ENCODE results near the gene SORT1. TPM values are rescaled to one million over a fixed set of nuclear protein-coding genes. Genes with fewer than 3 reads are reported as not detected.
"Not testable (repeated sequence)": the region's sequence is repeated elsewhere in the genome, so short reads cannot be mapped to it uniquely, and the experiment has no call there.

The SORT1 gene
- total and polyA plus RNA-seq, 2 experiments from 2014 or later = 25.0 to 27.6 TPM

DNA sequence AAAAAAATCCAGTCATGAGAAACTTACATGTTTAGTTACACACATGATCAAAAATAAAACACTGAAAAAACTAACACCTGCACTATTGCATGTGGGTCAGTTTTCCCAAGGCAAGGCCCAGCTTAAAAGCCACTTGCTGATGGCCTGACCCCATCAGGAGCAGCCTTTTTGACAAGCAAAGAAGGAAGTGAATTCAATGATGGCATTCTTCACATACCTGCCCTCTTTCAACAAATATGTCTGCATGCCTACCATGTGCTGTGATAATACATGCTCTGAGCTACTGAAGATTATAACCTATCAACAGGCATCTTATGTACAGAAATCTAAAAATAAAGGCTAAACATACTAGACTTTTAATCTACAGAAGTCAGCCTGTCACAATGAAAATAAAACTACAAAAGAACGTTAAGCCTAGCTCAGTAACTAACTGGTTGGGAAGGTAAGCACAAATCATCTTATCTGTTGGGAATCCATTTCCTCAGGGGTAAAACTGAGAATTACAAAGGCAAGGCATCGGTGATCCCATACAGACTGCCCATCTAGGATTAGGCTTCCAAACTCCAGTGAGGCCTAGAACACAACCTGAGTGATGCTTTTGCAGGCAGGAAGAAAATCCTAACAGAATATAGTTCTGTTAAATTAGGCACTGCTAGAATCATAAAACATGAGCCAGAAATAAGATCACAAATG lies 14.5 kb downstream of the SORT1 start:
- TF ChIP-seq, protein P1, sequence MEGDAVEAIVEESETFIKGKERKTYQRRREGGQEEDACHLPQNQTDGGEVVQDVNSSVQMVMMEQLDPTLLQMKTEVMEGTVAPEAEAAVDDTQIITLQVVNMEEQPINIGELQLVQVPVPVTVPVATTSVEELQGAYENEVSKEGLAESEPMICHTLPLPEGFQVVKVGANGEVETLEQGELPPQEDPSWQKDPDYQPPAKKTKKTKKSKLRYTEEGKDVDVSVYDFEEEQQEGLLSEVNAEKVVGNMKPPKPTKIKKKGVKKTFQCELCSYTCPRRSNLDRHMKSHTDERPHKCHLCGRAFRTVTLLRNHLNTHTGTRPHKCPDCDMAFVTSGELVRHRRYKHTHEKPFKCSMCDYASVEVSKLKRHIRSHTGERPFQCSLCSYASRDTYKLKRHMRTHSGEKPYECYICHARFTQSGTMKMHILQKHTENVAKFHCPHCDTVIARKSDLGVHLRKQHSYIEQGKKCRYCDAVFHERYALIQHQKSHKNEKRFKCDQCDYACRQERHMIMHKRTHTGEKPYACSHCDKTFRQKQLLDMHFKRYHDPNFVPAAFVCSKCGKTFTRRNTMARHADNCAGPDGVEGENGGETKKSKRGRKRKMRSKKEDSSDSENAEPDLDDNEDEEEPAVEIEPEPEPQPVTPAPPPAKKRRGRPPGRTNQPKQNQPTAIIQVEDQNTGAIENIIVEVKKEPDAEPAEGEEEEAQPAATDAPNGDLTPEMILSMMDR (IDR thresholded peaks at IDR 0.05; ENCODE audit: low read depth, low read length) = no peak
- Histone ChIP-seq H3K36me3 (no peaks in the 10 kb centered on the region), H3K4me1 (ENCODE audit: low read depth) (peaks cover 5% of the 10 kb centered on the region), H3K27me3 (no peaks in the 10 kb centered on the region), H3K27ac (peak overlapping the region; percentile 83), H3K4me3 (no peak overlapping the region), H3K9me3 (ENCODE audit: low read depth) (no peaks in the 10 kb centered on the region)
- peak in 1 of 2 donors; percentile 53 for DNase-seq (ENCODE audit: low read depth in 1 of 2, low spot score in 1 of 2)

DNA sequence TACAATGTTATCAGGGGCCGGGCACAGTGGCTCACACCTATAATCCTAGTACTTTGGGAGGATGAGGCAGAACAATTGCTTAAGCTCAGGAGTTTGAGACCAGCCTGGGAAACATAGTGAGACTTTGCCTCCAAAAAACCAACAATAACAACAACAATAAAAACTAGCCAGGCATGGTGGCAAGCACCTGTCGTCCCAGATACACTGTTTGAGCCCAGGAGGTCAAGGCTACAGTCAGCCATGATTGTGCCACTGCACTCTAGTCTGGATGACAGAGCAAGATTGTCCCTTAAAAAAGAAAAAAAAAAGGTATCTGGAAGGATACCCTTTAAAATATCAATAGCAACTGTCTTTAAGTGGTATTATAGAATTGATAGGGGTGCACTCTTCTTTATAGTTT lies 16.1 kb downstream of the SORT1 start:
- no peak for DNase-seq (ENCODE audit: low read depth in 1 of 2, low spot score in 1 of 2)
- H3K9me3 ChIP-seq (ENCODE audit: low read depth) = no peaks in the 10 kb centered on the region
- H3K27me3 ChIP-seq = no peaks in the 10 kb centered on the region
- no peaks in the 10 kb centered on the region for H3K36me3 ChIP-seq
- H3K4me1 ChIP-seq (ENCODE audit: low read depth) = peaks cover 5% of the 10 kb centered on the region
- TF ChIP-seq, protein P1 (IDR thresholded peaks at IDR 0.05; ENCODE audit: low read depth, low read length) = no peak
- H3K4me3 ChIP-seq = no peak overlapping the region
- no peak overlapping the region for H3K27ac ChIP-seq

DNA sequence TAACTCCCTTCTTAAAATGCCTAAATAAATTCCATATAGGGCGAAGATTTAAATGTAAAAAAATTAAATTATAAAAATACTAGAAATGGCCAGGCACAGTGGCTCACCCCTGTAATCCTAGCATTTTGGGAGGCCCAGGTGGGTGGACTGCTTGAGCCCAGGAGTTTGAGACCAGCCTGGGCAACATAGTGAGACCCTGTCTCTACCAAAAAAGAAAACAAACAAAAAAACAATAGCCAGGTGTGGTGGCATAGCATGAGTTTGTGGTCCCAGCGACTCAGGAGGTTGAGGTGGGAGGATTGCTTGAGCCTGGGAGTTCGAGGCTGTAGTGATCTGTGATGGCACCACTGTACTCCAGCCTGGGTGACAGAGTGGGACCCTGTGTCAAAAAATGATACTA lies 17.8 kb downstream of the SORT1 start:
- Histone ChIP-seq H3K27me3 (no peaks in the 10 kb centered on the region), H3K4me3 (no peak overlapping the region), H3K9me3 (ENCODE audit: low read depth) (no peaks in the 10 kb centered on the region), H3K4me1 (ENCODE audit: low read depth) (peaks cover 5% of the 10 kb centered on the region), H3K27ac (no peak overlapping the region), H3K36me3 (no peaks in the 10 kb centered on the region)
- DNase-seq (ENCODE audit: low read depth in 1 of 2, low spot score in 1 of 2) = no peak
- TF ChIP-seq, protein P1 (IDR thresholded peaks at IDR 0.05; ENCODE audit: low read depth, low read length) = no peak

- no peaks in the 10 kb centered on the region for H3K27me3 ChIP-seq
- TF ChIP-seq, protein P1 (IDR thresholded peaks at IDR 0.05; ENCODE audit: low read depth, low read length) = no peak
Measured at GRCh38 chr1:109379422-109379821, 18.3 kb downstream of the SORT1 start.

DNA sequence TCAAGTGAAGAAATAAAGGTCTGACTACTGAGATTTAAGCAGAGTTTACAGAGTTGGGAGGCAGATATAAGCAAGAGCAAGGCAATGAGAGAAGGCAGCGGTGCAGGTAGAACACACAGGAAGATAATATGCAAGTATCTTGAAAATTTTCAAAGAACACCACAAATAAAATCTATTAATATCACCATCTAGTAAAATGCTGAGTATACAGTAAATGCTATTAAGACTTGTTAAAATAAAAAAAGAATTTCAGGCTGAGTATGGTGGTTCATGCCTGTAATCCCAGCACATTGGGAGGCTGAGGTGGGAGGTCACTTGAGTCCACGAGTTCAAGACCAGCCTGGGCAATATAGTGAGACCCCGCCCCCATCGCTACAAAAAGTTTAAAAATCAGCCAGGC lies 20.0 kb downstream of the SORT1 start:
- H3K4me3 ChIP-seq = no peak overlapping the region
- no peak overlapping the region for H3K27ac ChIP-seq
- peaks cover 1% of the 10 kb centered on the region for H3K4me1 ChIP-seq (ENCODE audit: low read depth)
- H3K36me3 ChIP-seq = no peaks in the 10 kb centered on the region
- TF ChIP-seq, protein P1 (IDR thresholded peaks at IDR 0.05; ENCODE audit: low read depth, low read length) = no peak
- no peak for DNase-seq (ENCODE audit: low read depth in 1 of 2, low spot score in 1 of 2)
- H3K27me3 ChIP-seq = no peaks in the 10 kb centered on the region
- no peaks in the 10 kb centered on the region for H3K9me3 ChIP-seq (ENCODE audit: low read depth)

More at GRCh38 chr1:109379422-109379821, 18.3 kb downstream of the SORT1 start:
- H3K9me3 ChIP-seq (ENCODE audit: low read depth) = no peaks in the 10 kb centered on the region
- H3K36me3 ChIP-seq = no peaks in the 10 kb centered on the region
- DNase-seq (ENCODE audit: low read depth in 1 of 2, low spot score in 1 of 2) = no peak
- H3K4me3 ChIP-seq = no peak overlapping the region
- peaks cover 5% of the 10 kb centered on the region for H3K4me1 ChIP-seq (ENCODE audit: low read depth)
- H3K27ac ChIP-seq = no peak overlapping the region

DNA sequence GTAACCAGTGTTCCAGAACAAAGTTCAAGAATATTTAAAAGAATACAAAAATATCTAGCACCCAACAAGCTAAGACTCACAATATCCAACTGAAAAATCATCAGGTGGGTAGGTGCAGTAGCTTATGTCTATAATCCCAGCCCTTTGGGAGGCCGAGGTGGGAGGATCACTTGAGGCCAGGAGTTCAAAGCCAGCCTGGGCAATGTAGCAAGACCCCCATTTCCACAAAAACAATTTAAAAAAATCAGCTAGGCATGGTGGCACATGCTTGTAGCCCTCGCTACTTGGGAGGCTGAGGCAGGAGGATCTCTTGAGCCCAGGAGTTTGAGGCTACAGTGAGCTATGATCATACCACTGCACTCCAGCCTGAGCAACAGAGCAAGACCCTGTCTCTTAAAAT lies 24.0 kb downstream of the SORT1 start:
- peaks cover 13% of the 10 kb centered on the region for H3K4me1 ChIP-seq (ENCODE audit: low read depth)
- not testable (repeated sequence) for H3K4me3 ChIP-seq; H3K36me3 ChIP-seq; H3K27me3 ChIP-seq; DNase-seq (ENCODE audit: low read depth in 1 of 2, low spot score in 1 of 2); H3K27ac ChIP-seq; H3K9me3 ChIP-seq (ENCODE audit: low read depth)
